Activated B cell treated with CpG ODN at 0.5 μM for 24 hours (primary cell): ENCODE data around the gene SHPK. TPM values are rescaled to one million over a fixed set of nuclear protein-coding genes. Genes with fewer than 3 reads are reported as not detected.

Experiments used
- ATAC-seq: fragments of 200-7000 bp; cut with Tn5 transposase; one replicate; pipeline ENCODE4 v1.10.0; 2021; ENCODE audit warnings: low read depth, mild to moderate bottlenecking, moderate library complexity
- CTCF ChIA-PET: fragments of 350-600 bp; sonication (Branson Sonifier 250); formaldehyde crosslinking; loops from one replicate; lab custom pipeline; 2021; ENCODE audit warnings: antibody characterized with exemption; lab: Charles Lee
- POLR2A ChIA-PET: fragments of 350-600 bp; sonication (Branson Sonifier 250); formaldehyde crosslinking; loops from one replicate; lab custom pipeline; 2021; ENCODE audit warnings: antibody characterized with exemption; lab: Charles Lee
- DNase-seq: peaks from one replicate; pipeline ENCODE4 v3.0.0; 2022
- H3K27ac Mint-ChIP-seq: one replicate; pipeline ENCODE4 v1.8.0; 2020; ENCODE audit warnings: mixed read lengths
- H3K27me3 Mint-ChIP-seq: one replicate; pipeline ENCODE4 v1.8.0; 2021; ENCODE audit warnings: mixed read lengths
- H3K36me3 Mint-ChIP-seq: one replicate; pipeline ENCODE4 v1.8.0; 2021; ENCODE audit warnings: low read depth, mixed read lengths
- H3K4me1 Mint-ChIP-seq: one replicate; pipeline ENCODE4 v1.8.0; 2021; ENCODE audit warnings: mixed read lengths
- H3K4me3 Mint-ChIP-seq: one replicate; pipeline ENCODE4 v1.8.0; 2020; ENCODE audit warnings: mild to moderate bottlenecking, mixed read lengths
- H3K9me3 Mint-ChIP-seq: one replicate; pipeline ENCODE4 v1.8.0; 2020; ENCODE audit warnings: mixed read lengths
- intact Hi-C: fragments of 100-400 bp; cut with micrococcal nuclease; formaldehyde crosslinking; loops from one replicate; pipeline ENCODE4 v1.15.1; 2024
- total RNA-seq: library from RNA; stranded (reverse); gene quantifications from 2 replicates; pipeline ENCODE4 v1.2.3, GENCODE V29; 2022
- TF ChIP-seq, protein P1 (sequence below): fragments of 200-600 bp; IDR thresholded peaks from one replicate; pipeline ENCODE4 v1.8.0; 2022; ENCODE audit warnings: antibody characterized with exemption, mild to moderate bottlenecking

Gene SHPK
- total RNA-seq, 1 donor from 2014 or later: 9.5 TPM

DNA sequence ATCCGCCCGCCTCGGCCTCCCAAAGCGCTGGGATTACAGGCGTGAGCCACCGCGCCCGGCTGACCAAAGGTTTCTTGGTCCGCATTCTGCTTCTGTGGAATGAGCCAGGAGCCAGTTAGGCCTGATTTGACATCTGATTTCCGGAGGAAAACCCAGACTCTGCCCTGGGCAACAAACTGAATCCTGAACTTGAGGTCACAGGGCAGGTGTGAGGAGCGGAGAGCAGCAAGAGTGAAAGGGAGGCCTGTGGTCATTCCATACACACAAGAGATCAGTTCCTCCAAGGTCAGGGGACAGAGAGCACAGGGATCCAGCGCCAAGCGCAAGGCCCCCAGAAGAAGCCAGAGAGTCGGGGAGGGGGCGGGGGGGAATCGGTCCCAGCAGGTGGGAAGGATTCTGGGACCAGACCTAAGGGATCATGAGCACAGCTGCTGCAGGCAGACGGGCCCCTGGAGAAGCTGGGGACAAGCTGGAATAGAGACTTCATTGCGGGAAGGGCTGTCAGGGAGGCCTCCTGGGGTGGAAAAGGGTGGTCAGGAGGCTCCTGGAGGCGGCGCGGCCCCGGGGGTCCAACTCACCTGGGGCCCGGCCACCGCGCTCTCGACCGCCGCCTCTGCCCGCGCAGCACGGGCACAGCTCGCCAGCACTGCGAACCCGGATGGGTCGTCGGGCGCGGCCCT, 436 bp downstream of the SHPK start:
- no peak for ATAC-seq
- TF ChIP-seq, protein P1, sequence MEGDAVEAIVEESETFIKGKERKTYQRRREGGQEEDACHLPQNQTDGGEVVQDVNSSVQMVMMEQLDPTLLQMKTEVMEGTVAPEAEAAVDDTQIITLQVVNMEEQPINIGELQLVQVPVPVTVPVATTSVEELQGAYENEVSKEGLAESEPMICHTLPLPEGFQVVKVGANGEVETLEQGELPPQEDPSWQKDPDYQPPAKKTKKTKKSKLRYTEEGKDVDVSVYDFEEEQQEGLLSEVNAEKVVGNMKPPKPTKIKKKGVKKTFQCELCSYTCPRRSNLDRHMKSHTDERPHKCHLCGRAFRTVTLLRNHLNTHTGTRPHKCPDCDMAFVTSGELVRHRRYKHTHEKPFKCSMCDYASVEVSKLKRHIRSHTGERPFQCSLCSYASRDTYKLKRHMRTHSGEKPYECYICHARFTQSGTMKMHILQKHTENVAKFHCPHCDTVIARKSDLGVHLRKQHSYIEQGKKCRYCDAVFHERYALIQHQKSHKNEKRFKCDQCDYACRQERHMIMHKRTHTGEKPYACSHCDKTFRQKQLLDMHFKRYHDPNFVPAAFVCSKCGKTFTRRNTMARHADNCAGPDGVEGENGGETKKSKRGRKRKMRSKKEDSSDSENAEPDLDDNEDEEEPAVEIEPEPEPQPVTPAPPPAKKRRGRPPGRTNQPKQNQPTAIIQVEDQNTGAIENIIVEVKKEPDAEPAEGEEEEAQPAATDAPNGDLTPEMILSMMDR: no peak
- Mint-ChIP-seq H3K4me3 (peak overlapping the region; percentile 98), H3K27me3 (no peaks in the 10 kb centered on the region), H3K36me3 (peaks cover 16% of the 10 kb centered on the region), H3K27ac (peak overlapping the region; percentile 73), H3K9me3 (no peaks in the 10 kb centered on the region), H3K4me1 (peaks cover 26% of the 10 kb centered on the region)
- CTCF ChIA-PET: interaction anchor here (0.7 to 2.2 kb wide), 5 partner anchors 11 to 77 kb away, joined by 3 to 9 read pairs (median 3); no protein-coding TSS in a partner anchor
- POLR2A ChIA-PET: interaction anchor here (0.5 to 2.9 kb wide), 18 partner anchors 11 to 1475 kb away, joined by 3 to 22 read pairs (median 4); partner anchors contain the start of genes CYB5D2, EMC6, NCBP3 and P2RX5
- DNase-seq: no peak
- intact Hi-C loops: loop anchor here (1.0 to 10.0 kb wide), 10 partner anchors 11 to 1852 kb away; partner anchors contain the start of genes CYB5D2, DERL2, EMC6 and METTL16

DNA sequence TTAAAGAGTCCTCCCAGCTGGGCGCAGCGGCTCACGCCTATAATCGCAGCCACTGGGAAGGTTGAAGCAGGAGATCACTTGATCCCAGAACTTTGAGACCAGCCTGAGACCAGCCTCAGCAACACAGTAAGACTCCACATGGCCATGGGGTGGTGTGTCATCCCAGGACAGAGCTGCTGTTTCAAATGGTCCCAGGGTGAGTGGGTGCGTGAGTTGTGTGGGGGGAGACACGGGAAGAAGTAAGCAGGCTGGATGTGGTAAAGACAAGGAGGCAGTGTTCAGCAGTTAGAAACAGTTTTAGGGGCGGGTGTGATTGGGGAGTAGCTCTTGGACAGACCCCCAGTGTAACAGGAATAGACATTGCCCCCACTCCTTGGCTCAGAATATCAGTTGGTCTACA, 3.8 kb downstream of the SHPK start:
- peaks cover 30% of the 10 kb centered on the region for H3K36me3 Mint-ChIP-seq
- H3K27me3 Mint-ChIP-seq: no peaks in the 10 kb centered on the region
- POLR2A ChIA-PET: no interaction called here
- no peaks in the 10 kb centered on the region for H3K9me3 Mint-ChIP-seq
- intact Hi-C loops: loop anchor here (10.0 kb wide), 1 partner anchor 467 kb away; no protein-coding TSS in a partner anchor
- no peak for DNase-seq
- H3K27ac Mint-ChIP-seq: no peak overlapping the region
- H3K4me3 Mint-ChIP-seq: no peak overlapping the region
- peaks cover 14% of the 10 kb centered on the region for H3K4me1 Mint-ChIP-seq
- ATAC-seq: no peak
- TF ChIP-seq, protein P1: no peak
- CTCF ChIA-PET: no interaction called here

DNA sequence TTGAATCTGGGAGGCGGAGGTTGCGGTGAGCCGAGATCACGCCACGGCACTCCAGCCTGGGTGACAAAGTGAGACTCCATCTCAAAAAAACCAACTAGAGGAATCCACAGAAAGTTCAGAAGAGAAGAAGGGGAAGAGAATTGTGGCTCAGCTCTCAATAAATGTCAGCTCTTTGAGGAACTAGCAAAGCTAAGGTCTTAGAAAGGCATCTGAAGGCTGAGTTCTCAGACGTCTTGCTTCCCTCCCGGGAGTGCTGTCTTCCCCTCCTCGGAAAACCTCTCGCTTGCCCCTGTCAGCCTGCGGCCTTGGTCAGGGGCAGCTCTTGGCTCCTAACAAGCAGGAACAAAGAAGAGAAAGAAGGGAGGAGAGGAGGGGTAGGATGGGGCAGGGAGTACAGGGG, 5.3 kb downstream of the SHPK start:
- DNase-seq (no peak), ATAC-seq (no peak)
- ChIA-PET POLR2A (interaction anchor here (0.6 to 0.8 kb wide), 3 partner anchors 215 to 1579 kb away, joined by 3 to 15 read pairs (median 10); partner anchors contain the start of gene NCBP3), CTCF (no interaction called here)
- peaks cover 10% of the 10 kb centered on the region for H3K4me1 Mint-ChIP-seq
- H3K9me3 Mint-ChIP-seq: no peaks in the 10 kb centered on the region
- no peaks in the 10 kb centered on the region for H3K27me3 Mint-ChIP-seq
- TF ChIP-seq, protein P1: no peak
- intact Hi-C loops: loop anchor here (10.0 kb wide), 1 partner anchor 466 kb away; no protein-coding TSS in a partner anchor
- no peak overlapping the region for H3K27ac Mint-ChIP-seq
- no peak overlapping the region for H3K4me3 Mint-ChIP-seq
- peaks cover 38% of the 10 kb centered on the region for H3K36me3 Mint-ChIP-seq

DNA sequence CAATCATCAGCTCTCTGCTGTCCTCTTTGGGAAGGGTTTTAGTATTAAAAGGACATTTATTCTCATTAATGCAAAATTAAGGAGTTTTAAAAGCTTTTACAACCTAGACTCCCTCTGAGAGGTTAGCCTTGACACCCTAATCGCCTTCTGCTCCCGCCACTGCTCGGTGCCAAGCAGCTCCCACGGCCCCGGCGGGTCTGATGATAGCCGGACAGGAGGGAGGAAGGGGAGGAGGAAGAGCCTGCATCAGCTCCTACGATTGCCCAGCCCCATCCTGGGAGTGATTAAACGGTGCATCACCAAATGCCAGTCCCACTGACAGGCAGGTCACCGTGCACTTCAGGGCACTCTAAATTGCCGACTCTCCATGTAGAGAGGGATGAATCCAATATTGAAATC, 8.3 kb downstream of the SHPK start:
- DNase-seq (no peak), ATAC-seq (no peak)
- Mint-ChIP-seq H3K9me3 (no peaks in the 10 kb centered on the region), H3K27me3 (no peaks in the 10 kb centered on the region), H3K4me3 (no peak overlapping the region), H3K36me3 (peaks cover 65% of the 10 kb centered on the region), H3K4me1 (no peaks in the 10 kb centered on the region), H3K27ac (no peak overlapping the region)
- CTCF ChIA-PET: no interaction called here
- POLR2A ChIA-PET: interaction anchor here (1.2 kb wide), 1 partner anchor 9 kb away, joined by 4 read pairs; the partner anchor contains the start of genes CTNS and SHPK
- TF ChIP-seq, protein P1: no peak
- intact Hi-C loops: no loop called here
